Measurements from ENCODE around the gene DSG3. TPM values are rescaled to one million over a fixed set of nuclear protein-coding genes. Genes with fewer than 3 reads are reported as not detected.

Gene DSG3
- total RNA-seq, 4 donors from 2014 or later, result 79.9 to 167 (median 122) TPM

DNA sequence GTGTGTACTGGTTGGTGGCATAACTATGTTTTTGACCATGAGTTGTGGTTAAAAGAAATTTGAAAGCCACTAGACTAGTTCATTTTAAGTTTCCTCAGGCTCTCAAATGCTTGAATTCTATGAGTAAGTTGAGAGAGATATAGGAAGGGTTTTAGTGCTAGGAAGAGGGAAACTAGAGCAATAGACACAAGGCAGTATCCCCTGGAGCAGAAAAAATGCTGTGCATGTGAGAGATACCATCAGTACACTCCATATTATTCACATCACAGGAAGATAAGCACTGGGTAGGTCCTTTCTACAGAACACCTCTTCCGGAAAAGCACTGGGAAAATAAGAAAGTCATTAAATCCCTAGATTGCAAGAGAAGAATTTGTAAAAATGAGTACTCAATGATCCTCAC, 19.3 kb upstream of the DSG3 start:
- no peak overlapping the region for H3K4me3 ChIP-seq (ENCODE audit: low read depth, poor library complexity, severe bottlenecking)
- DNase-seq (ENCODE audit: low spot score in 2 of 2), result no peak
- intact Hi-C loops (cut with DNase I; ENCODE audit: low total_unique reads), result loop anchor here (10.0 kb wide), 1 partner anchor 87 kb away; no protein-coding TSS in a partner anchor
- WGBS, 2 donors, result 68% methylated on average over 1 of the region's 1 CpG
- TF ChIP-seq POLR2A (IDR thresholded peaks at IDR 0.05), result no peak
- TF ChIP-seq, protein P1, sequence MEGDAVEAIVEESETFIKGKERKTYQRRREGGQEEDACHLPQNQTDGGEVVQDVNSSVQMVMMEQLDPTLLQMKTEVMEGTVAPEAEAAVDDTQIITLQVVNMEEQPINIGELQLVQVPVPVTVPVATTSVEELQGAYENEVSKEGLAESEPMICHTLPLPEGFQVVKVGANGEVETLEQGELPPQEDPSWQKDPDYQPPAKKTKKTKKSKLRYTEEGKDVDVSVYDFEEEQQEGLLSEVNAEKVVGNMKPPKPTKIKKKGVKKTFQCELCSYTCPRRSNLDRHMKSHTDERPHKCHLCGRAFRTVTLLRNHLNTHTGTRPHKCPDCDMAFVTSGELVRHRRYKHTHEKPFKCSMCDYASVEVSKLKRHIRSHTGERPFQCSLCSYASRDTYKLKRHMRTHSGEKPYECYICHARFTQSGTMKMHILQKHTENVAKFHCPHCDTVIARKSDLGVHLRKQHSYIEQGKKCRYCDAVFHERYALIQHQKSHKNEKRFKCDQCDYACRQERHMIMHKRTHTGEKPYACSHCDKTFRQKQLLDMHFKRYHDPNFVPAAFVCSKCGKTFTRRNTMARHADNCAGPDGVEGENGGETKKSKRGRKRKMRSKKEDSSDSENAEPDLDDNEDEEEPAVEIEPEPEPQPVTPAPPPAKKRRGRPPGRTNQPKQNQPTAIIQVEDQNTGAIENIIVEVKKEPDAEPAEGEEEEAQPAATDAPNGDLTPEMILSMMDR (IDR thresholded peaks at IDR 0.05), result no peak

DNA sequence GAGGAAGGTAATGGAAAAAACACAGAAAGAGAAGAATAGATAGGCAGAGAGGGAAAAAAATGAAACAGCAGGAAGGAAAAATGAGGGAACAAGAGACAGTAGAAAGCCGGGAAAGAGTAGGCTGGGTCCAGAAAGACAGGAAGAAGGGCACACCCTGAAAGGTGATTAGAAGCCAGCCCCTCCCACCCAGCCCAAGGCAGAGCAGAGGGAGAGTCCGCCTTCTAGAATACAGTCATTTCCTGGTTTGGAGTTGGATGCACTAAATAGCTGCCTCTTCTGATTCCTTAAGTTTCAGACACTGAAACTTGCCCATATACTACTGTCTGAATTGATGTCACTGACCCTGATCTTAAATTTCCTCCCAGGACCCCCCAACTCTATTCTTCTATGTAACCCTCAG, 17.9 kb upstream of the DSG3 start:
- no peak for DNase-seq (ENCODE audit: low spot score in 2 of 2)
- no peak for TF ChIP-seq POLR2A (IDR thresholded peaks at IDR 0.05)
- TF ChIP-seq, protein P1 (IDR thresholded peaks at IDR 0.05), result no peak
- intact Hi-C loops (cut with DNase I; ENCODE audit: low total_unique reads), result loop anchor here (10.0 kb wide), 1 partner anchor 85 kb away; no protein-coding TSS in a partner anchor
- 24 to 30% methylated on average over 2 of the region's 2 CpGs for WGBS, 2 donors
- H3K4me3 ChIP-seq (ENCODE audit: low read depth, poor library complexity, severe bottlenecking), result no peak overlapping the region

DNA sequence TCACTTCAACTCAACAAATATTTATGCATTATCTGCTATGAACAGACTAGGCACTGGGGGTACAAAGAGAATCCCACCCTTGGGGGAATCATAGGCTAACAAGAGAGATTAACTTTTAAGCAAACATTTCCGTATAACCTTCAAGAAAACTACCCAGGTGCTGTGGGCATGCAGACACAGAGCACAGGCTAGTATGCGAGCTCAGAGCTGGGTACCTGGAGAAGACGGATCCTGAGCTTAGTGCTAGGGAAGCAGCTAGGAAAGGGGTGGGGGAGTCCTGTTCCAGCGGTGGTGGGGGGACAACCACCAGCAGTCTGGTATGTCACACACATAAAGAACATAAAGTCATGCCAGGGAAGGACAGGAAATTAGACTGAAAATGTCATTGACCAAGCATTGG, 17.5 kb upstream of the DSG3 start:
- WGBS, 2 donors, result 28 to 32% methylated on average over 4 of the region's 4 CpGs
- intact Hi-C loops (cut with DNase I; ENCODE audit: low total_unique reads), result no loop called here
- no peak for DNase-seq (ENCODE audit: low spot score in 2 of 2)
- H3K4me3 ChIP-seq (ENCODE audit: low read depth, poor library complexity, severe bottlenecking), result no peak overlapping the region
- TF ChIP-seq, protein P1 (IDR thresholded peaks at IDR 0.05), result no peak
- TF ChIP-seq POLR2A (IDR thresholded peaks at IDR 0.05), result no peak

DNA sequence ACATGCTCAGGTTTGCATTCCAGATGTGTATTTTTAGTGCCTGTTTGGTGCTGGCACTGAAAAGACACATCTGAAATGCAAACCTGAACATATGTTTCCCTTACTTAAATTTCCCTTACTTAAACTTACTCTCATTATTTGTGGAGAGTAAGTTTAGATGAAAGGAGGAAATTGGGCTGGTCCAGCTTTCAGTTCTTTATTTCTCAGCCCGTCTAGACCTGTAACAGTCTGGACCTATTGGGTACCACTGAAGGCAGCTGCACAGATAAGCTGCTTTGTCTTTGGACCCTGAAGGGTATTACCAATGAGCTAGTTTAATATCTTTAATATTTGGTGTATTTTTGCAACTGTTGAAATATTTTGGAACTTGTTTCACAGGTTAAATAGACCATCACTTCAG, 17.0 kb upstream of the DSG3 start:
- TF ChIP-seq, protein P1 (IDR thresholded peaks at IDR 0.05), result no peak
- TF ChIP-seq POLR2A (IDR thresholded peaks at IDR 0.05), result no peak
- no peak for DNase-seq (ENCODE audit: low spot score in 2 of 2)
- H3K4me3 ChIP-seq (ENCODE audit: low read depth, poor library complexity, severe bottlenecking), result no peak overlapping the region
- intact Hi-C loops (cut with DNase I; ENCODE audit: low total_unique reads), result no loop called here
- WGBS, 2 donors, result 8 to 32% methylated on average over 1 of the region's 1 CpG

DNA sequence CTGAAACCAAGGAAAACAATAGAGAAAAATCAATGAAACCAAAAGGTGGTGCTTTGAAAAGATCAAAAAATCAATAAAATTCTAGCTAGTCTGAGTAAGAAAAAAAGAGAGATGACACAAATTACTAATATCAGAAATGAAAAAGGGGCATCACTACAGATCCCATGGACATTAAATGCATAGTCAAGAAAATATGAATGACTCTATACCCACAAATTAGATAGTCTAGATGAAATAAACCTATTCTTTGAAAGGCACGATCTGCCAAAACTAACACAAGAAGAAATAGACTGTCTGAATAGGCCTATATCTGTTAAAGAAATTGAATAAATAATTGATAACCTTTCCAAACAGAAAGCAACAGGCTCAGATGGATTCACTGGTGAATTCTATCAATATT, 15.2 kb upstream of the DSG3 start:
- no peak for DNase-seq (ENCODE audit: low spot score in 2 of 2)
- WGBS, 2 donors, result 80% methylated on average over 1 of the region's 1 CpG
- H3K4me3 ChIP-seq (ENCODE audit: low read depth, poor library complexity, severe bottlenecking), result no peak overlapping the region
- TF ChIP-seq, protein P1 (IDR thresholded peaks at IDR 0.05), result no peak
- no peak for TF ChIP-seq POLR2A (IDR thresholded peaks at IDR 0.05)
- intact Hi-C loops (cut with DNase I; ENCODE audit: low total_unique reads), result no loop called here

DNA sequence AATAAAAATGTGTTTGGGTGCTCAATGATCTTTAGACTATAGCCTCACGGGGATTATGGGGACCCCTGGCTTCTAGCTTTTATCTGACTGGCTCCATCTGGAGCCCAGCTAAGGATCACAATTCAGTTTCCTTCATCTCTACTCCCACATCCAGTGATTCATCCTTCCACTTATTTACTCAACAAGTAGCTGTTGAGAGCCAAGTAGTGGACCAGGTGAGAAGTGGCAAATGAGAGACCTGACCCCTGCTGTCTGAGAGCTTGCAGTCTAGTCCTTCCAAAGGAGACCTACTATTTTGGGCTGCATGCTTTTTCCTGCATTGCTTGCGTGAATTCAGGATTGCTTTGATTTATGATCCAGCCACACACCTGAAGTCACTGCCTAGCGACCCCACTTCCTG, 10.7 kb upstream of the DSG3 start:
- intact Hi-C loops (cut with DNase I; ENCODE audit: low total_unique reads), result no loop called here
- WGBS, 2 donors, result 57 to 71% methylated on average over 3 of the region's 3 CpGs

More for the DNA sequence above, 10.7 kb upstream of the DSG3 start:
- TF ChIP-seq, protein P1 (IDR thresholded peaks at IDR 0.05), result no peak
- no peak for TF ChIP-seq POLR2A (IDR thresholded peaks at IDR 0.05)
- no peak overlapping the region for H3K4me3 ChIP-seq (ENCODE audit: low read depth, poor library complexity, severe bottlenecking)
- no peak for DNase-seq (ENCODE audit: low spot score in 2 of 2)
